Measurements from ENCODE around the gene MED31. TPM values are rescaled to one million over a fixed set of nuclear protein-coding genes. Genes with fewer than 3 reads are reported as not detected.

The MED31 gene
- polyA plus RNA-seq (2013): 17.2 TPM

GRCh38 chr17:6651354-6651918 lies at the start of gene MED31, which contains the start of gene C17orf100:
Gene MED31, minus strand, starts transcription at chr17:6651605. Its CDS starts 77 bp downstream, at chr17:6651528.
Gene C17orf100, plus strand, starts transcription at chr17:6651762. Its CDS starts 152 bp downstream, at chr17:6651914.
- H3K9me3 ChIP-seq (ENCODE audit: control extremely low read depth in 1 of 5, control insufficient read depth in 4 of 5, insufficient read depth in 2 of 5, low read depth in 1 of 5, low read length in 4 of 5): no peaks in the 10 kb centered on the region
- H3K27me3 ChIP-seq (replicated peaks in 2 of 5; ENCODE audit: control insufficient read depth in 4 of 5, insufficient read depth in 5 of 5, low read length in 4 of 5): peaks cover 0 to 22% (median 14%) of the 10 kb centered on the region in 5 experiments
- ChIA-PET CTCF (interaction anchor here (0.8 to 2.1 kb wide), 3 partner anchors 9 to 179 kb away, joined by 3 to 7 read pairs (median 4); no protein-coding TSS in a partner anchor), POLR2A (interaction anchor here (0.8 kb wide), 1 partner anchor 12 kb away, joined by 3 read pairs; no protein-coding TSS in a partner anchor)
- H3K4me1 ChIP-seq (ENCODE audit: control extremely low read depth in 1 of 4, control insufficient read depth in 4 of 4, insufficient read depth in 4 of 4, low read length in 3 of 4): peaks cover 13 to 37% (median 35%) of the 10 kb centered on the region in 4 experiments
- peak; percentile 91 to 95 (median 92) for DNase-seq
- peak within 1 kb of the TSS; percentile 45 to 98 (median 90) for H3K4me3 ChIP-seq (ENCODE audit: control insufficient read depth in 1 of 7, extremely low read depth in 1 of 7, insufficient read depth in 4 of 7, low read depth in 2 of 7, low read length in 6 of 7)
- H3K27ac ChIP-seq (ENCODE audit: insufficient read depth in 1 of 2, low read depth in 1 of 2, low read length in 2 of 2, poor library complexity in 1 of 2, severe bottlenecking in 2 of 2): peak within 1 kb of the TSS; percentile 99 to 100
- under 1% methylated on average over 34 of the region's 35 CpGs for WGBS (ENCODE audit: insufficient coverage)
- peaks cover 3 to 10% (median 6%) of the 10 kb centered on the region in 4 experiments for H3K36me3 ChIP-seq (ENCODE audit: control insufficient read depth in 4 of 4, insufficient read depth in 4 of 4, low read length in 3 of 4)

- no peak overlapping the region for H3K4me3 ChIP-seq (ENCODE audit: control insufficient read depth in 1 of 7, extremely low read depth in 1 of 7, insufficient read depth in 4 of 7, low read depth in 2 of 7, low read length in 6 of 7)
- peaks cover 0 to 3% (median 0%) of the 10 kb centered on the region in 4 experiments for H3K4me1 ChIP-seq (ENCODE audit: control extremely low read depth in 1 of 4, control insufficient read depth in 4 of 4, insufficient read depth in 4 of 4, low read length in 3 of 4)
- peaks cover 0 to 6% (median 0%) of the 10 kb centered on the region in 5 experiments for H3K27me3 ChIP-seq (replicated peaks in 2 of 5; ENCODE audit: control insufficient read depth in 4 of 5, insufficient read depth in 5 of 5, low read length in 4 of 5)
- no peaks in the 10 kb centered on the region for H3K9me3 ChIP-seq (ENCODE audit: control extremely low read depth in 1 of 5, control insufficient read depth in 4 of 5, insufficient read depth in 2 of 5, low read depth in 1 of 5, low read length in 4 of 5)
- DNase-seq: no peak
- ChIA-PET CTCF (interaction anchor here (1.5 to 4.6 kb wide), 4 partner anchors 11 to 76 kb away, joined by 3 to 20 read pairs (median 9); partner anchors contain the start of gene SLC13A5), POLR2A (interaction anchor here (0.6 kb wide), 1 partner anchor 183 kb away, joined by 3 read pairs; no protein-coding TSS in a partner anchor)
- WGBS (ENCODE audit: insufficient coverage): 94% methylated on average over 8 of the region's 8 CpGs
- no peaks in the 10 kb centered on the region for H3K36me3 ChIP-seq (ENCODE audit: control insufficient read depth in 4 of 4, insufficient read depth in 4 of 4, low read length in 3 of 4)
- no peak overlapping the region for H3K27ac ChIP-seq (ENCODE audit: insufficient read depth in 1 of 2, low read depth in 1 of 2, low read length in 2 of 2, poor library complexity in 1 of 2, severe bottlenecking in 2 of 2)
Observed at GRCh38 chr17:6700948-6701307, 49.5 kb upstream of the MED31 start.

GRCh38 chr17:6699997-6700947 lies 48.9 kb upstream of the MED31 start:
- peaks cover 0 to 3% (median 0%) of the 10 kb centered on the region in 4 experiments for H3K4me1 ChIP-seq (ENCODE audit: control extremely low read depth in 1 of 4, control insufficient read depth in 4 of 4, insufficient read depth in 4 of 4, low read length in 3 of 4)
- no peak overlapping the region for H3K27ac ChIP-seq (ENCODE audit: insufficient read depth in 1 of 2, low read depth in 1 of 2, low read length in 2 of 2, poor library complexity in 1 of 2, severe bottlenecking in 2 of 2)
- no peak for DNase-seq
- H3K4me3 ChIP-seq (ENCODE audit: control insufficient read depth in 1 of 7, extremely low read depth in 1 of 7, insufficient read depth in 4 of 7, low read depth in 2 of 7, low read length in 6 of 7): no peak overlapping the region
- CTCF ChIA-PET: interaction anchor here (1.2 to 4.6 kb wide), 5 partner anchors 12 to 77 kb away, joined by 3 to 20 read pairs (median 6); partner anchors contain the start of gene SLC13A5
- no peaks in the 10 kb centered on the region for H3K9me3 ChIP-seq (ENCODE audit: control extremely low read depth in 1 of 5, control insufficient read depth in 4 of 5, insufficient read depth in 2 of 5, low read depth in 1 of 5, low read length in 4 of 5)
- no peaks in the 10 kb centered on the region for H3K36me3 ChIP-seq (ENCODE audit: control insufficient read depth in 4 of 4, insufficient read depth in 4 of 4, low read length in 3 of 4)
- 91% methylated on average over 15 of the region's 16 CpGs for WGBS (ENCODE audit: insufficient coverage)
- POLR2A ChIA-PET: interaction anchor here (0.6 kb wide), 1 partner anchor 182 kb away, joined by 3 read pairs; no protein-coding TSS in a partner anchor
- H3K27me3 ChIP-seq (replicated peaks in 2 of 5; ENCODE audit: control insufficient read depth in 4 of 5, insufficient read depth in 5 of 5, low read length in 4 of 5): peaks cover 0 to 6% (median 3%) of the 10 kb centered on the region in 5 experiments

GRCh38 chr17:6698004-6698403 lies 46.6 kb upstream of the MED31 start:
- DNase-seq: no peak
- POLR2A ChIA-PET: no interaction called here
- Histone ChIP-seq H3K9me3 (ENCODE audit: control extremely low read depth in 1 of 5, control insufficient read depth in 4 of 5, insufficient read depth in 2 of 5, low read depth in 1 of 5, low read length in 4 of 5) (no peaks in the 10 kb centered on the region), H3K36me3 (ENCODE audit: control insufficient read depth in 4 of 4, insufficient read depth in 4 of 4, low read length in 3 of 4) (no peaks in the 10 kb centered on the region), H3K27ac (ENCODE audit: insufficient read depth in 1 of 2, low read depth in 1 of 2, low read length in 2 of 2, poor library complexity in 1 of 2, severe bottlenecking in 2 of 2) (no peak overlapping the region), H3K27me3 (replicated peaks in 2 of 5; ENCODE audit: control insufficient read depth in 4 of 5, insufficient read depth in 5 of 5, low read length in 4 of 5) (peaks cover 0 to 7% (median 6%) of the 10 kb centered on the region in 5 experiments), H3K4me1 (ENCODE audit: control extremely low read depth in 1 of 4, control insufficient read depth in 4 of 4, insufficient read depth in 4 of 4, low read length in 3 of 4) (peaks cover 0 to 3% (median 0%) of the 10 kb centered on the region in 4 experiments), H3K4me3 (ENCODE audit: control insufficient read depth in 1 of 7, extremely low read depth in 1 of 7, insufficient read depth in 4 of 7, low read depth in 2 of 7, low read length in 6 of 7) (no peak overlapping the region)
- WGBS (ENCODE audit: insufficient coverage): 94% methylated on average over 10 of the region's 11 CpGs
- CTCF ChIA-PET: interaction anchor here (1.0 kb wide), 1 partner anchor 8 kb away, joined by 3 read pairs; no protein-coding TSS in a partner anchor

GRCh38 chr17:6696906-6697305 lies 45.5 kb upstream of the MED31 start:
- H3K36me3 ChIP-seq (ENCODE audit: control insufficient read depth in 4 of 4, insufficient read depth in 4 of 4, low read length in 3 of 4): no peaks in the 10 kb centered on the region
- no peaks in the 10 kb centered on the region for H3K9me3 ChIP-seq (ENCODE audit: control extremely low read depth in 1 of 5, control insufficient read depth in 4 of 5, insufficient read depth in 2 of 5, low read depth in 1 of 5, low read length in 4 of 5)
- H3K4me3 ChIP-seq (ENCODE audit: control insufficient read depth in 1 of 7, extremely low read depth in 1 of 7, insufficient read depth in 4 of 7, low read depth in 2 of 7, low read length in 6 of 7): no peak overlapping the region
- H3K27me3 ChIP-seq (replicated peaks in 2 of 5; ENCODE audit: control insufficient read depth in 4 of 5, insufficient read depth in 5 of 5, low read length in 4 of 5): peaks cover 0 to 11% (median 6%) of the 10 kb centered on the region in 5 experiments
- no peak for DNase-seq
- WGBS (ENCODE audit: insufficient coverage): 95% methylated on average over 5 of the region's 5 CpGs
- H3K4me1 ChIP-seq (ENCODE audit: control extremely low read depth in 1 of 4, control insufficient read depth in 4 of 4, insufficient read depth in 4 of 4, low read length in 3 of 4): peaks cover 0 to under 1% (median 0%) of the 10 kb centered on the region in 4 experiments
- ChIA-PET CTCF (interaction anchor here (1.0 kb wide), 1 partner anchor 15 kb away, joined by 3 read pairs; no protein-coding TSS in a partner anchor), POLR2A (no interaction called here)
- no peak overlapping the region for H3K27ac ChIP-seq (ENCODE audit: insufficient read depth in 1 of 2, low read depth in 1 of 2, low read length in 2 of 2, poor library complexity in 1 of 2, severe bottlenecking in 2 of 2)

- ChIA-PET CTCF (no interaction called here), POLR2A (no interaction called here)
- WGBS (ENCODE audit: insufficient coverage): 97% methylated on average over 9 of the region's 13 CpGs
- Histone ChIP-seq H3K4me3 (ENCODE audit: control insufficient read depth in 1 of 7, extremely low read depth in 1 of 7, insufficient read depth in 4 of 7, low read depth in 2 of 7, low read length in 6 of 7) (no peak overlapping the region), H3K27ac (ENCODE audit: insufficient read depth in 1 of 2, low read depth in 1 of 2, low read length in 2 of 2, poor library complexity in 1 of 2, severe bottlenecking in 2 of 2) (no peak overlapping the region), H3K36me3 (ENCODE audit: control insufficient read depth in 4 of 4, insufficient read depth in 4 of 4, low read length in 3 of 4) (no peaks in the 10 kb centered on the region), H3K27me3 (replicated peaks in 2 of 5; ENCODE audit: control insufficient read depth in 4 of 5, insufficient read depth in 5 of 5, low read length in 4 of 5) (peaks cover 0 to 14% (median 6%) of the 10 kb centered on the region in 5 experiments), H3K4me1 (ENCODE audit: control extremely low read depth in 1 of 4, control insufficient read depth in 4 of 4, insufficient read depth in 4 of 4, low read length in 3 of 4) (no peaks in the 10 kb centered on the region), H3K9me3 (ENCODE audit: control extremely low read depth in 1 of 5, control insufficient read depth in 4 of 5, insufficient read depth in 2 of 5, low read depth in 1 of 5, low read length in 4 of 5) (no peaks in the 10 kb centered on the region)
- DNase-seq: no peak
Observed at GRCh38 chr17:6695565-6695964, 44.2 kb upstream of the MED31 start.
